ENCODE measurements around the gene ST3GAL2.

DNA sequence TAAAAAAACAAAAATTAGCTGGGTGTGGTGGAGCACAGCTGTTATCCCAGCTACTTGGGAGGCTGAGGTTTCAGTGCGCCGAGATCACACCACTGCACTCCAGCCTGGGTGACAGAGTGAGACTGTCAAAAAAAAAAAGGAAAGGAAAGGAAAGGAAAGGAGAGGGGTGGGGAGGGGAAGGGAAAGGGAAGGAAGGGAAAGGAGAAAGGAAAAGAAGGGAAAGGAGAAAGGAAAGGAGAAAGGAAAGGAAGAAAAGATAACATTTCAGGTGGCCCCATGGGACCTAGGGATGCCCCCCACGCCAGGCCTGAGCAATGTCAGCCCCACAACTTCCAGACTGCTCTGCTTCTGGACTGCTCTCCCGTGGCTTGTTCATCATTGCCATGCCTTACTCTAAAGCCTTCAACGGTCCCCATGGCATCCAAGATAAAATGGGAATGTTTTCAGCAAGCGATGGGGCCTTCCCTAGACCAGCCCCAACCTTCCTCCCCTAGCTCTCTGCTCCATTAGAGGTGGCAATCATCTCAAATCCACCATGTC, 55.4 kb downstream of the ST3GAL2 start:
- no peak for TF ChIP-seq POLR2AphosphoS5 (IDR thresholded peaks at IDR 0.05; ENCODE audit: borderline replicate concordance, low read depth, low read length)
- TF ChIP-seq FOXP2 (optimal IDR thresholded peaks at IDR 0.05; ENCODE audit: control extremely low read depth, extremely low read length, insufficient read depth) = no peak
- TF ChIP-seq EZH2 (IDR thresholded peaks at IDR 0.05) = no peak

All from SK-N-MC (cell line).